HUDEP-2 (cell line): Measurements from ENCODE around the gene PPP2R2C.
A peak's percentile ranks its signal among the peaks of the same experiment; 100 is the strongest.

Source experiments
- DNase-seq, 76 experiments: peaks; one replicate each; lab custom pipeline; 2025; ENCODE audit not compliant: unreplicated experiment in 76 of 76; lab: John Stamatoyannopoulos, UW

The PPP2R2C gene

DNA sequence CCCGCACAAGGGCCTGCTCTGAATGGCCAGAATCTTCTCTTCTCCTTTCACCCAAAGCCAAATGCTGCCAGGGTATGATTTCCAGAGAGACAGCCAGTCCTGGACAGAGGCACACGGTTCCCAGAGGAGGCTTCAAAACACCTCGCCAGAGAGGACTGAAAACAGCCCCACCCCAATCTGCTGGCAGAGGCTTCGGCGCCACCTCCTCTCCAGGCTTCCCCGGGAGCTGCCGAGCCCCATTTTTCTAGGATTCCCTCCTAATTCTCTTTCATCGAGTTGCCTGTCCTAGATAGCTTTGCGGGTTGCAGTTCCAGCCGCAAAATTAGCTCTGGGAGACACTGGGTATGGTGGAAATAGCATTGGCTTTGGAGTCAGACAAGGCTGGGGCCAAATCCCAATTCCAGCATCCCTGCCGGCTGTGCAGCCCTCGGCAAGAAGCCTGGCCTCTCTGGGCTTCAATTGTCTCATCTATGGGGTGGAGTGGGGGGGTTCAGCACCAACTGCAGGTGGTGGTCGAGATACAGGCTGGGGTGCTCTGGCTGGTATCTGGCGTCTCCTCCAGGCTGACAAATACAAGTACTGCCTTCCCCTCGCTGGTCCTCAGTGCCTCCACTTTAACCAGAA lies 22.6 kb downstream of the PPP2R2C start:
- DNase-seq: no peak

DNA sequence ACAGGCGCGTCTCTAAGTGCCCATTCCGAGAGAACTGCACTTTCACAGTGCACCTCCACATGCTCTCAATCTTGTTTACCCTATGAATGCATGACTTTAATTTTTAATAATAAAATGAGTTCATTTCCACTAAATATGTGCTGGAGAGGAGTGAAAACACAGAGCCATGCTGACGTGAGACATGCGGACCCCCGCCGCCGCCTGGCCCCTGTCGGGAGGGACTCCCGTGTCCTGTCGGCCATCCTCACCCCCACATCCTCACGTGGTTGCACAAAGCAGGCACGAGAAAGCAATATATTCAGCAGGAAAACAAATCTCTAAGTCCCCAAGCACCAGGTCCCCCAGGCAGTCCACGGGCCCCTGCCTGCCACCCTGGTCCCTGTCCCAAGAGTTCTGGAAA lies 23.1 kb downstream of the PPP2R2C start:
- DNase-seq: no peak

DNA sequence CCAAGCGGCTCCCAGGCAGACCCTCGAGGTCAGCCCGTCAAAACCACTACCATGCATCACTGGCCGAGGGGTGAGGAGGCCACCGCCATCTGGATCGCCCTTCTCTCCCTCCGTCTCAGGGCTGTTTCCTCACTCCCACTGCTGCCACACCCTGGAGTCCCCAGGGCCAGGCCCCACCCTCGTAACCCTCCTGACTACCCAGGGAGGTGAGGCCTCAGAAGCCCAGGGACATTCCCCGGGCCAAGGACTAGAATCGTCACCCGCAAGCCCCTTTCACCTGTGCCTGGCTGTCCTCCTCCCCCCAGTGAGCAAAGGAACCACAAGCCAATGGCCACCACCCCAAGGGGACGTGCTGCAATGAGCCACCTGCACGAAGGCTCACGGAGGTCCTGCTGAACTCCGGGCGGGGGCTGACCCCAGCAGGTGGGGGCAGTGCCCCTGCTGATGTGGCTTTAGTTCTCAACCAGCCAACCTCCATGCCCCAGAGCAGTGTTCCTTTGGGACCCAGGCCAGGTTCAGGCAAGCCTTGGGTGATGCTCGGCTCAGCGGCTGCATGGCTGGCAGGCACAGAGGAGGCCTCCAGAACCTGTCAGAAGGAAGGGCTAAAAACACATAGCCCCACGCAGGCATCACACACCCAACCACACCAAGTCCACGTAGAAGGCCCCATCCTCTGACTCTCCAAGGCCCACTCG lies 23.8 kb downstream of the PPP2R2C start:
- no peak for DNase-seq

DNA sequence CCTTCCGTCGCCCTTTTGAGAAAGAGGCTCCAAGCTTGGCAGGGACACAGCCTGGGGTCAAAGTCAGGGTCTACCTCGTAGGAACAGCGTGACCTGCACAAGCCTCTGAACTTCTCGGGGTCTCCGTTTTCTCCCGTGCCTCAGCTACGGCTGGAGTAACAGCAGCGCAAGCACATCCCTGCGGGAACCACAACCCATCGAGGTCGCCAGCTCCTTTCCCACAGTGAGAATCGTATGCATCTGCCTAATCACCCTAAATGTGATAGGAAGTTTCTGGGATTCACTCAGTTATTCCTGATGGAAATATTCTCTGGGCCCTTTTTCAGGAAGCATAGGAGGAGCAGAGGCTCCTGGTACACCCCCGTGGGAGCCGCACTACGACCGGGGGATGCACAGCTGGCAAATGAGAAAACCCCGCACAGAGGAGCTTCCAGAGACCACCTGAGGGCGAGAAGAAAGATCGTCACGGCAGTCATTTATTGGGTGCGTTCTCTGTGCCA lies 24.7 kb downstream of the PPP2R2C start:
- no peak for DNase-seq

DNA sequence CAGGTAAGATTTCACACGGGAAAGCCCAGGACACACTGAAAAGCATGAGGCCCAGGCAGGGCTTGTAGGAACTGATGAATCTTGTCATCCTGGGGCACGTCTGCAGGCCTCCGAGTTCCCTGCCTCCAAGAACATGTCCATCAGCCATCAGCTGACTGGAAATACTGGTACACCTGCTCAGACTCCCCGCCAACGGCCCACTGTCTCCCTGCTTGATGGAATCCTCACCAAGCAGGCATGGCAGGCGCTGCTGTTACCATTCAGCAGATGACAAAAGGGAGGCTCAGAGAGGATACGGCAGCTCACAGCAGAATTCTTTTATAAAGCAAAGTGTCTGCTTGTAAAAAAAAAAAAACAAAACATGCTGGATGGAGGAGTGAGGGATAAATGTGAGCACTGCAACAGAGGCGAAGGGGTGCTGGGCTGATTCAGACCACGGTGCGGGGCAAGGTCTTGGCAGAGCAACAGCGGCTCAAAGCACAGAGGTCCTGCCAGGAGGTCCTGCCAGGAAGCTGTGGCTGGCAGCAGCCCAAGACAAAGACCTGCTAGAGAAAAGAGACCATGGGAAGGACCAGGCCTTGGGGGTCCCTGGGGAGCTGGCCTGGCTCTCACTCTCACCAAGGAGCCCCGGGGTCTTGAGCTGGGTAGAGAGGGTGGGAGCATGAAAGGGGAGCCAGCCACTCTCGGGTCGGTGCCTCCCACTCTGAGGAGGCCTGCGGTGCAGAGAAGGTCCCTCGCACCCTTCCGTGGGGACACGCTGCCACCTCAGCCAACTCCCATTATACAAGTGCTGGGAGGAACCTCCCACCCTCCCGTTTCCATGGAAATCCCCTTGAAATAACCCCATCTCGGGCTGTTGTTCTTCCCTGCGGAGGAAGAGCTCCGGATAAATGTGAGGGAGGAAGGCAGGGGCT lies 25.6 kb downstream of the PPP2R2C start:
- DNase-seq: no peak

GRCh38 chr4:6446130-6446482 lies 26.3 kb downstream of the PPP2R2C start:
- no peak for DNase-seq

DNA sequence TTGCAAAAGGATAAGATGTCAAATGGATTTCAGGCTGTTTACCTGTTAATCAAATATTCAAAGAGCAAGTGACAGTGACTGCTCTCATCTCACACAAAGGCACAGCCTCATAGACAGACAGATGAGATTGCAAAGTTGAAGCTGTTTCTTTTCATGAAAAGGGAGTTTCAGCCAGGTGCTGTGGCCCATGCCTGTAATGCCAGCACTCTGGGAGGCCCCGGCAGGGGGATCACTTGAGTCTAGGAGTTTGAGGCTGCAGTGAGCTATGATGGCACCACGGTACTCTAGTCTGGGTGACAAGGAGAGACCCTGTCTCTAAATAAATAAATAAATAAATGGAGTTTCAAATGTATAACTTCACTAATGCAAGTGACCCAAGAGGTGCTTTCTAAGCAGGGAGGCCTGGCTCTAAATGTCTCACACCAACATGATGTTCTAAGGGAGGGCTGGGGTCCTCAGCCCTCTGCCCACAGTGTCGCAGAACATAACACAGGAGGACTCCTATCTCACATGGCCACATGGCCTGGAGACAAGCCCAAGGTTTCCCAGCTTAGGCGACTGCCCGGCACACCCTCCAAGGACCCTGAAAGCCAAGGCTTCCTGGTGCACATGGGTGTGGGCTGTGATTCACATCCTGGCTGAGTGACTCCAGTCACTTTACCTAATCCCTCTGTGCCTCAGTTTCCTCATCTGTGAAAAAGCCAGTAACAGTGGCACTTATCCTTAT lies 26.8 kb downstream of the PPP2R2C start:
- DNase-seq: no peak

- peak in 1 of 76 experiments; percentile 0 for DNase-seq
These were observed 27.8 kb downstream of the PPP2R2C start for GRCh38 chr4:6444582-6444981.

GRCh38 chr4:6443035-6444023 lies 29.1 kb downstream of the PPP2R2C start:
- no peak for DNase-seq

- no peak for DNase-seq
These were observed 29.9 kb downstream of the PPP2R2C start for GRCh38 chr4:6442555-6442954.

- DNase-seq: no peak
These were observed 30.7 kb downstream of the PPP2R2C start for GRCh38 chr4:6441758-6442157.

DNA sequence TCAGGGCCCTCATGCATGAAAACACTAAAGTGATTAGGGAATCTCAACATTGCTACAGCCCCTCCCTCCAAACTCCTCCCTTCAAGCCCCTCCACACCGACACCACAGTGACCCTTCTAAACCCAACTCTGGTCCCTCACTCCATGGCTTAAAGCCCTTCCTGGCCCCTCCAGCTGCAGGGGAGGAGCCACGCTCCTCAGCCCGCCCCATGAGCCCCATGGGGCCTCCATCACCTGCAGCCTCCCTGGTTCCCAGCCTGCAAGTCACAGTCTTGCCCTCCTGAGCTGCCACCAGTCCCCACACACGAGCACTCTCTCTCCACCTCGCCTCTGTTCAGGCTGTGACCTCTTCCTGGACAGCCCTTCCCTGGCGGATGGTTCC lies 31.2 kb downstream of the PPP2R2C start:
- DNase-seq: no peak

GRCh38 chr4:6440506-6441201 lies 31.8 kb downstream of the PPP2R2C start:
- no peak for DNase-seq

DNA sequence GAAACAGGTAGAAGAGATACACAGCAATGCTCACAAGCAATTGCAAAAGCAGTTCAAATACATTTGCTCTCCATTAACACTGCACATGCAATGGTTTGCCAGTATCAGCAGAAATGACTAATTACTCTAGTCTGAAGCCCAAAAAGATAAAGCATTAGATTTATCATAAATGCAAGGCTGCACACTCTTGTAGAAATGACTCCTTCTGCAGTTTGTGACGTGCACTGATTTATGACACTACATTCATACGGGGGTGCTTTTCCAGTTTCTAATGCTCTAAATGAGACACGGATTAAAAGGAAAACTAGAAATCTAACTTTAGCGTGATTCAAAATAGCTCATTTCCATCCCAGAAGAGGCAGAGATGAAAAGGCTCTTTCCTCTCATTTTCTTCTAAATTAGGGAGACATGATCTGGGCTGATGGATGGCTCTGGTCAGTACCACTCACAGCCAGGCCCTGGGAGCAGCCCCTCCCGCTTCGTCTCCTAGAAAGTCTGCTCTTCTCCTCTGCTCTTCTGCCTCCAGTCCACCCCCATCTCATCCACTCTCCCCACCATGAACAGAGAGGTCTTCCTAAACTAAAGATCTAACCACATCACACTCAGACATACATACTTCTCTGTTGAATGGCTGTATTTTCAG lies 33.2 kb downstream of the PPP2R2C start:
- no peak for DNase-seq

DNA sequence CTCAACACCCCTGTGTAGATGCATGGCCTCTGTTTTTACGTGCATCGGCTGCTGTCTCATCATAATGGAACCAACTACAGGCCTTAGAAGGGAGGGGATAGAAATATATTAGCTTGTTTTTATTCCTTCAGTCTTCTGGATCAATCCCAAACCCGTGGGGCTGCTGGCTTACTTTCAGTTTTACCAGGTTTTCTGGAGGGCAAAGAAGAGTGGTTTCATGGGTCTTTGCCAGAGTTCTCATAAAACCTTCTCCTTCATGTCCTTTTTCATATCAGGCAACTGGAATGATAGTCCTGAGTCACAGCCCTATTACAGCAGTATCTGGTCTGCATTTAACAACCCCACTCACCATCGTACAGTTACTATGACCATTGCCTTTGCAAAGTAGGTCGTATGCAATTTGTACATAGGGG lies 34.6 kb downstream of the PPP2R2C start:
- DNase-seq: no peak

DNA sequence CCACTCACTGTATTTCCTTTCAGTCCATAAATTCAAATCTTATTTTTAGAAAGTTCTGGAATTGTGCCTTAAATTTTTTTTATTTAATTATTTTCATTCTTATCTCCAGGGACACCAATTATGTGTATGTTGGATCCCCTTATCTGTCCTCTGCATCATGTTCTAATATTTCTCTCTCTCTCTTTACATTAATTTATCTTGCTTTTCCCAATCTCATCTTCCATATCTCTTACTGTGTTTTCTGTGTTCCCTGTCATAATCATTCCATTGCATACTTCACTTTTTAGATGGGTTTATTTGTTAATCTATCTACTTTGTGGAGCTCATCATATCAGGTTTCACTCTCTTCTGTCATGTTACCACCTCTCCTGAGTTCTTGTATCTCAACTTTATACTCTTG lies 37.4 kb downstream of the PPP2R2C start:
- DNase-seq: no peak

- DNase-seq: no peak
These were observed 41.5 kb downstream of the PPP2R2C start for GRCh38 chr4:6430927-6431326.

DNA sequence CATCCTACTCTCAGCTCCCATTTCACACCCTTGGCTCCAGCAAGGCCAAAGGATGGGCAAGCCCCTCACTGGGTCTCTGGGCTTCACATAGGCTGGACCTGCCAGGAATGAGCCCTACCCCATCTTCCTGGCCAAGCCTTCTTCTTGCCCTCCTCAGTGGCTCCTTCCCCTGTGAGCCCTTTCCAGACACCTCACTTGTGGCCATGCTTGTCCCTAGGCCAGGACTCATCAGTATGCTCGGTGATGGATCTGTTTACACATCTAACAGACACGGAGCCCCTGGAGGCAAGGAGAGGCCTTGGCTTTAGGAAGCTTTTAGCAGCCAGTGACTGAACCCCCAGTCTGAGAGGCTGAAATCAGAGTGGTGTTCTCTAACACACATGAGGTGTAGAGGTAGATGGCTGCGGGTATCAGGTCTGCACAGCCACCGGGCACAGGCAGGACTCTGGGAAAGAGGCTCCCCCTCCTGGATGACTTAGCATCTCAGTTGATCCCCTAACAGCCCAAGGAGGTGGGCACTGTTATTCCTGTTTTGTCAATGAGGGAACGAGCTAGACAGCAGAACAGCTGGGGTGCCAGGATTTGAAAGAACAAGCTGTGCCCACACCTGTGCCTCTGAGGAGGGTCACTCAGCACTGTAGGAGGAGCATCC lies 44.8 kb downstream of the PPP2R2C start:
- DNase-seq: no peak
